ENCODE data around the gene HSP90AA1. TPM values are rescaled to one million over a fixed set of nuclear protein-coding genes. Genes with fewer than 3 reads are reported as not detected.
"Not testable (repeated sequence)": the region's sequence is repeated elsewhere in the genome, so short reads cannot be mapped to it uniquely, and the experiment has no call there.

Gene HSP90AA1
- total RNA-seq, 2 donors from 2014 or later: 274 to 464 TPM

GRCh38 chr14:102078831-102079699 is 7.8 kb downstream of the HSP90AA1 start:
- intact Hi-C loops (cut with DNase I): no loop called here
- peak; percentile 12 for DNase-seq (ENCODE audit: low spot score)

GRCh38 chr14:102078361-102078791 is 8.5 kb downstream of the HSP90AA1 start:
- DNase-seq (ENCODE audit: low spot score): peak; percentile 36
- intact Hi-C loops (cut with DNase I): not testable (repeated sequence)

GRCh38 chr14:102077382-102077709 is 9.5 kb downstream of the HSP90AA1 start:
- DNase-seq (ENCODE audit: low spot score): peak; percentile 51
- intact Hi-C loops (cut with DNase I): no loop called here

- peak; percentile 35 for DNase-seq (ENCODE audit: low spot score)
- intact Hi-C loops (cut with DNase I): no loop called here
Observed at GRCh38 chr14:102075155-102075554, 11.7 kb downstream of the HSP90AA1 start.

- no peak for DNase-seq (ENCODE audit: low spot score)
- intact Hi-C loops (cut with DNase I): no loop called here
Observed at GRCh38 chr14:102074415-102074964, 12.4 kb downstream of the HSP90AA1 start.

- intact Hi-C loops (cut with DNase I): no loop called here
- DNase-seq (ENCODE audit: low spot score): no peak
Observed at GRCh38 chr14:102071283-102071998, 15.4 kb downstream of the HSP90AA1 start.

GRCh38 chr14:102066041-102066451 is 20.8 kb downstream of the HSP90AA1 start:
- intact Hi-C loops (cut with DNase I): no loop called here
- peak; percentile 71 for DNase-seq (ENCODE audit: low spot score)

- DNase-seq (ENCODE audit: low spot score); intact Hi-C loops (cut with DNase I): not testable (repeated sequence)
Observed at GRCh38 chr14:102064590-102064989, 22.3 kb downstream of the HSP90AA1 start.

GRCh38 chr14:102063808-102064429 is 22.9 kb downstream of the HSP90AA1 start:
- no peak for DNase-seq (ENCODE audit: low spot score)
- intact Hi-C loops (cut with DNase I): loop anchor here in 1 of 2 donors (2.0 kb wide), 1 partner anchor 33 kb away; no protein-coding TSS in a partner anchor

GRCh38 chr14:102063109-102063807 is 23.6 kb downstream of the HSP90AA1 start:
- DNase-seq (ENCODE audit: low spot score): peak; percentile 95
- intact Hi-C loops (cut with DNase I): loop anchor here in 1 of 2 donors (2.0 kb wide), 1 partner anchor 34 kb away; no protein-coding TSS in a partner anchor

GRCh38 chr14:102058961-102059360 is 27.9 kb downstream of the HSP90AA1 start:
- intact Hi-C loops (cut with DNase I): no loop called here

GRCh38 chr14:102058146-102058545 is 28.7 kb downstream of the HSP90AA1 start:
- intact Hi-C loops (cut with DNase I): no loop called here
- DNase-seq (ENCODE audit: low spot score): peak; percentile 41

More at GRCh38 chr14:102058961-102059360, 27.9 kb downstream of the HSP90AA1 start:
- no peak for DNase-seq (ENCODE audit: low spot score)

- DNase-seq (ENCODE audit: low spot score): no peak
- intact Hi-C loops (cut with DNase I): no loop called here
Observed at GRCh38 chr14:102057480-102058114, 29.2 kb downstream of the HSP90AA1 start.

GRCh38 chr14:102056694-102057442 is 30.0 kb downstream of the HSP90AA1 start:
- intact Hi-C loops (cut with DNase I): no loop called here
- DNase-seq (ENCODE audit: low spot score): no peak

GRCh38 chr14:102055181-102055901 is 31.5 kb downstream of the HSP90AA1 start:
- intact Hi-C loops (cut with DNase I): no loop called here
- DNase-seq (ENCODE audit: low spot score): no peak

GRCh38 chr14:102052522-102052921 is 34.3 kb downstream of the HSP90AA1 start:
- intact Hi-C loops (cut with DNase I): no loop called here
- DNase-seq (ENCODE audit: low spot score): no peak

- intact Hi-C loops (cut with DNase I): no loop called here
Observed at GRCh38 chr14:102050625-102051024, 36.2 kb downstream of the HSP90AA1 start.

More at GRCh38 chr14:102050625-102051024, 36.2 kb downstream of the HSP90AA1 start:
- DNase-seq (ENCODE audit: low spot score): no peak
